GM21367 (cell line): ENCODE results near the gene HNF4A.

Experiments
- ATAC-seq: cut with Tn5 transposase; IDR thresholded peaks from one replicate; pipeline ENCODE4 v1.9.1; 2021; ENCODE audit not compliant: unreplicated experiment

Gene HNF4A

DNA sequence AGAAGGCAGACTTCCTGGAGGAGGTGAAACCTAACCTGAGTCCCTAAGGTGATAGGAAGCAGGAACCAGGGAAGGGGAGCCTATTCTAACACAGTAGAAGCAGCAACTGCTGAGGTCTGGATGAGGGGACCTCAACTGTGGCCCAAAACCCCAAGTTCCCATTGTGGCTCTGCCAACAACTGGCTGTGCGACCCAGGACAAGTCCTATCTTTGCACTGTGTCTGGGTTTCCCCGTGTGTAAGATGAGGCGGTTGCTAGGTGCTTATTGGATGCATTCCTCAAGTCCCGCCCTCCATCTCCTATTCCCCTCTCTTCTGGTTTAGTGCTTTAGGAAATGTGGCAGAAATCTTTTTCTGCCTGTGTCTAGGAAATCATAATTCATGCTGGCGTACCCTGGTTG lies 68.0 kb downstream of the HNF4A start:
- ATAC-seq: no peak

DNA sequence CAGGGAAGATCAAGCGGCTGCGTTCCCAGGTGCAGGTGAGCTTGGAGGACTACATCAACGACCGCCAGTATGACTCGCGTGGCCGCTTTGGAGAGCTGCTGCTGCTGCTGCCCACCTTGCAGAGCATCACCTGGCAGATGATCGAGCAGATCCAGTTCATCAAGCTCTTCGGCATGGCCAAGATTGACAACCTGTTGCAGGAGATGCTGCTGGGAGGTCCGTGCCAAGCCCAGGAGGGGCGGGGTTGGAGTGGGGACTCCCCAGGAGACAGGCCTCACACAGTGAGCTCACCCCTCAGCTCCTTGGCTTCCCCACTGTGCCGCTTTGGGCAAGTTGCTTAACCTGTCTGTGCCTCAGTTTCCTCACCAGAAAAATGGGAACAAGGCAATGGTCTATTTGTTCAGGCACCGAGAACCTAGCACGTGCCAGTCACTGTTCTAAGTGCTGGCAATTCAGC lies 68.6 kb downstream of the HNF4A start:
- ATAC-seq: no peak

DNA sequence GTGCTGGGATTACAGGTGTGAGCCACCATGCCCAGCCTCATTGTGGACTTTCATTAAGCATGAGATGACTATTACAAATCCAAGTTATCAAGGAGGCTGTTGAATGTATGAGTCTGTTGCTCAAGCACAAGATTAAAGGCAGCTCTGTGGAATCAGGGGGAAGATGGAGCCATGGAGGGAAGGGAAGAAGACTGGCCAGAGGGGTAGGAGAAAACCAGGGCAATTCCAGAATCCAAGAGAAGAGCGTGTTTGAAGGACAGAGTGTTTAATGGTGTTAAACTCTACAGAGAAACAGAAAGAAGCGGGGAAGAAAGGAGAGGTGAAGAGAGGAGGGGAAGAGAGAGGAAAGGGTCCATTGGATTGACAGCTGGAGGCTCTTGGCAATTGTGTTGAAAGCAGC lies 70.4 kb downstream of the HNF4A start:
- ATAC-seq: no peak

DNA sequence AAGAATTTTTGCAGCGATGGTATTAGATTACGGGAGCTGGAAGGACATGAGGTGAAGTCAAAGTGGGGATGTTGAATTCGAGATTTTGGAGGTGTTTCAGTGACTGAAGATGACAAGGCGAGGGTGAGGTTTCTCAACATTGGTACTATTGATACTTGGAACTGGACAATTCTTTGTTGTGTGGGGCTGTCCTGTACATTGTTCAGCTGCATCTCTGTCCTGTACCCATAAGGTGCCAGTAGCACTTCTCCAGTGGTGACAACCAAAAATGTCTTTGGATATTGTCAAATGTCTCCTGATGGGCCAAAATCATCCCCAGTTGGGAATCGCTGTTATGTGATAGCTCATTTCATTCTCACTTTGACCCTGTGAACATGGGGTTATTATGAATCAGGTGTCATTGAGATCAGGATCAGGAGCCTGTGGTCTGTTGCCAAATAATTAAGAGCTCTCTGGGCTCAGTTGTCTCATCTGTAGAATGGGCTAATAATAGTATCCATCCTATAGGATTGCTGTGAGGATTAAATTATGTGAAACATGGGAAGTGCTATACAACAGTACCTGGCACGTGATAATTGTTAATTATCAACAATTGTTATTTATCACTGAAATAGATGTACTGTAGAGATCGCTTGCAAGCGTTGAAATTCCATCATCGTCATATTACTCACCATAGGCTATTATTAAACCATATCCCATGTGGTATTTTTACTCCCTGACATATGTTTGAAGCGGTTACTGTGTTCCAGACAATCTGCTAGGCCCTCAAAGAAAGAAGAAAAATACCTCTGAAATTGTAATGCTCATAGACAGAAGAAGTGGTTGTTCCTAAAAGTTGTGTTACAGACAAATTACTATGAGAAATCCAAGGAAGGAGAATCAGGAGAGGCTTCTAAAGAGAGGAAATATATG lies 71.6 kb downstream of the HNF4A start:
- no peak for ATAC-seq

DNA sequence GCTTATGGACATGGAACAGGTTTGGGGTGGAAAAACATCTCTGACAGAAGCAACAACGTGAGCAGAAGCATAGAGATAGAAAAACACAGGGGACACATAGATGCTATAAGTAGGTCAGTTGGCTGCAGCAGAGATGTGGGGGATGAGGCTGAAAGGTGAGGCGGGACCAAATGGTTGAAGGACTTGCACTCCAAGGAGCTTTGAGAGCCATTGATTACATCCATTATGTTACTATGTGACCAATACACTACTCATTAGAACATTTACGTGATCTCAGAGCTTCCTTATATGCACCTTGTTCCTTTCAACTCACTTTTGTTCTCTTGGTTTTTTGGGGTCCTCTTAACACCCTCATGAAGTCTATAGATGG lies 72.3 kb downstream of the HNF4A start:
- no peak for ATAC-seq

DNA sequence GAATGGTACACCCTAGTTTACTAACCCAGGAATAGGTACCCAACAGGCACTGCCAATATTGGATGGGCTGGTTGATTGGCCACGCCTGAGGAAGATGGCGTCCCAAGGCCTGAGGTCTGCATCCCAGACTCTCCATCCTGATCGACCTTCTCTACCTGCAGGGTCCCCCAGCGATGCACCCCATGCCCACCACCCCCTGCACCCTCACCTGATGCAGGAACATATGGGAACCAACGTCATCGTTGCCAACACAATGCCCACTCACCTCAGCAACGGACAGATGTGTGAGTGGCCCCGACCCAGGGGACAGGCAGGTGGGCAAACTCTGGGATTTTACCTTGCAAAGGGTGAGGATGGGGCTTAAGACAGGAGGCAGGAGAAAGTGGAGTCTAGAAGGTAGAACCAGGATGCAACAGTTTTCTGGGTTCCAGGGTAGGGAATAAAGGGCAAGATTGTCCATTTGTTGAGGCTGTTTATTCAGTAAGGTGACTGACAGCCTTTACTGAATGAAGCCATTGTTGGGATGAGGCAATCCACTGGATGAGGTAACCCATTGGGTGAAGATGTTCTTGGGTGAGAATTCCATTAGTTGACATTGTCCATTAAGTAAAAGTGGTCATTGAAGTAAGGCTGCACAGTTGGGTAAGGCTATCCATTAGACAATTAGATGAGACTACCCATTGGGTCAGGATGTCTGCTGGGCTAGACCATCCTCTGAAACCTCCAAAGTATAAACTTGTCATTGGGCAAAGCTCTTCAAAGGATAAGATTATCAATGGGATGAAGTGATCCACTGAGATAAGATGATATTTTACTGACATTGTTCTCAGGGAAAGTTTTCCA lies 72.9 kb downstream of the HNF4A start:
- ATAC-seq: no peak

DNA sequence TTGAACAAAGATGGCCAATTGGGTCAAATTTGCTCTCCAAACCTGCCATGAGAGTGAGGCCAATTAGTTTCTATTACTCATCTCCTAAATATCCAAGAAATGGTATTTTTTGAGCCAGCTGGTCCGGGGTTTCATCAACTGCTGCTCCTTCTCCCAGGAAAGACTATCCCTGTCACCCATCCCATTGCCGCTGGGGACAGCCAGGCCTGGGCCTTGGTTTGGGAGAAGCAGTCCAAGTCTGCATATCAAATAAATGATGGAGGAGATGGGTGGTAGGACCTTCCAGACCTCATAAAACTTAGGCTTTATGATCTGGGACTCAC lies 73.5 kb downstream of the HNF4A start:
- no peak for ATAC-seq

DNA sequence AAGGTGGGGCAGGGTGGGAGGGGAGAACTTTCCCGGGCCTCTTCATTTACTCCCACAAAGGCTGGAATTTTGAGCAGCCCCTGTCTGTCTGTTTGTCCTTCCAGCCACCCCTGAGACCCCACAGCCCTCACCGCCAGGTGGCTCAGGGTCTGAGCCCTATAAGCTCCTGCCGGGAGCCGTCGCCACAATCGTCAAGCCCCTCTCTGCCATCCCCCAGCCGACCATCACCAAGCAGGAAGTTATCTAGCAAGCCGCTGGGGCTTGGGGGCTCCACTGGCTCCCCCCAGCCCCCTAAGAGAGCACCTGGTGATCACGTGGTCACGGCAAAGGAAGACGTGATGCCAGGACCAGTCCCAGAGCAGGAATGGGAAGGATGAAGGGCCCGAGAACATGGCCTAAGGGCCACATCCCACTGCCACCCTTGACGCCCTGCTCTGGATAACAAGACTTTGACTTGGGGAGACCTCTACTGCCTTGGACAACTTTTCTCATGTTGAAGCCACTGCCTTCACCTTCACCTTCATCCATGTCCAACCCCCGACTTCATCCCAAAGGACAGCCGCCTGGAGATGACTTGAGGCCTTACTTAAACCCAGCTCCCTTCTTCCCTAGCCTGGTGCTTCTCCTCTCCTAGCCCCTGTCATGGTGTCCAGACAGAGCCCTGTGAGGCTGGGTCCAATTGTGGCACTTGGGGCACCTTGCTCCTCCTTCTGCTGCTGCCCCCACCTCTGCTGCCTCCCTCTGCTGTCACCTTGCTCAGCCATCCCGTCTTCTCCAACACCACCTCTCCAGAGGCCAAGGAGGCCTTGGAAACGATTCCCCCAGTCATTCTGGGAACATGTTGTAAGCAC lies 74.1 kb downstream of the HNF4A start:
- ATAC-seq: no peak

DNA sequence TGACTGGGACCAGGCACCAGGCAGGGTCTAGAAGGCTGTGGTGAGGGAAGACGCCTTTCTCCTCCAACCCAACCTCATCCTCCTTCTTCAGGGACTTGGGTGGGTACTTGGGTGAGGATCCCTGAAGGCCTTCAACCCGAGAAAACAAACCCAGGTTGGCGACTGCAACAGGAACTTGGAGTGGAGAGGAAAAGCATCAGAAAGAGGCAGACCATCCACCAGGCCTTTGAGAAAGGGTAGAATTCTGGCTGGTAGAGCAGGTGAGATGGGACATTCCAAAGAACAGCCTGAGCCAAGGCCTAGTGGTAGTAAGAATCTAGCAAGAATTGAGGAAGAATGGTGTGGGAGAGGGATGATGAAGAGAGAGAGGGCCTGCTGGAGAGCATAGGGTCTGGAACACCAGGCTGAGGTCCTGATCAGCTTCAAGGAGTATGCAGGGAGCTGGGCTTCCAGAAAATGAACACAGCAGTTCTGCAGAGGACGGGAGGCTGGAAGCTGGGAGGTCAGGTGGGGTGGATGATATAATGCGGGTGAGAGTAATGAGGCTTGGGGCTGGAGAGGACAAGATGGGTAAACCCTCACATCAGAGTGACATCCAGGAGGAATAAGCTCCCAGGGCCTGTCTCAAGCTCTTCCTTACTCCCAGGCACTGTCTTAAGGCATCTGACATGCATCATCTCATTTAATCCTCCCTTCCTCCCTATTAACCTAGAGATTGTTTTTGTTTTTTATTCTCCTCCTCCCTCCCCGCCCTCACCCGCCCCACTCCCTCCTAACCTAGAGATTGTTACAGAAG lies 75.0 kb downstream of the HNF4A start:
- ATAC-seq: no peak

DNA sequence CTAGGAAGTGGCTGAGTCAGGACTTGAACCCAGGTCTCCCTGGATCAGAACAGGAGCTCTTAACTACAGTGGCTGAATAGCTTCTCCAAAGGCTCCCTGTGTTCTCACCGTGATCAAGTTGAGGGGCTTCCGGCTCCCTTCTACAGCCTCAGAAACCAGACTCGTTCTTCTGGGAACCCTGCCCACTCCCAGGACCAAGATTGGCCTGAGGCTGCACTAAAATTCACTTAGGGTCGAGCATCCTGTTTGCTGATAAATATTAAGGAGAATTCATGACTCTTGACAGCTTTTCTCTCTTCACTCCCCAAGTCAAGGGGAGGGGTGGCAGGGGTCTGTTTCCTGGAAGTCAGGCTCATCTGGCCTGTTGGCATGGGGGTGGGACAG lies 75.6 kb downstream of the HNF4A start:
- no peak for ATAC-seq

DNA sequence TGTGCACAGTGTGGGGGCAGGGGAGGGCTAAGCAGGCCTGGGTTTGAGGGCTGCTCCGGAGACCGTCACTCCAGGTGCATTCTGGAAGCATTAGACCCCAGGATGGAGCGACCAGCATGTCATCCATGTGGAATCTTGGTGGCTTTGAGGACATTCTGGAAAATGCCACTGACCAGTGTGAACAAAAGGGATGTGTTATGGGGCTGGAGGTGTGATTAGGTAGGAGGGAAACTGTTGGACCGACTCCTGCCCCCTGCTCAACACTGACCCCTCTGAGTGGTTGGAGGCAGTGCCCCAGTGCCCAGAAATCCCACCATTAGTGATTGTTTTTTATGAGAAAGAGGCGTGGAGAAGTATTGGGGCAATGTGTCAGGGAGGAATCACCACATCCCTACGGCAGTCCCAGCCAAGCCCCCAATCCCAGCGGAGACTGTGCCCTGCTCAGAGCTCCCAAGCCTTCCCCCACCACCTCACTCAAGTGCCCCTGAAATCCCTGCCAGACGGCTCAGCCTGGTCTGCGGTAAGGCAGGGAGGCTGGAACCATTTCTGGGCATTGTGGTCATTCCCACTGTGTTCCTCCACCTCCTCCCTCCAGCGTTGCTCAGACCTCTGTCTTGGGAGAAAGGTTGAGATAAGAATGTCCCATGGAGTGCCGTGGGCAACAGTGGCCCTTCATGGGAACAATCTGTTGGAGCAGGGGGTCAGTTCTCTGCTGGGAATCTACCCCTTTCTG lies 76.2 kb downstream of the HNF4A start:
- no peak for ATAC-seq

DNA sequence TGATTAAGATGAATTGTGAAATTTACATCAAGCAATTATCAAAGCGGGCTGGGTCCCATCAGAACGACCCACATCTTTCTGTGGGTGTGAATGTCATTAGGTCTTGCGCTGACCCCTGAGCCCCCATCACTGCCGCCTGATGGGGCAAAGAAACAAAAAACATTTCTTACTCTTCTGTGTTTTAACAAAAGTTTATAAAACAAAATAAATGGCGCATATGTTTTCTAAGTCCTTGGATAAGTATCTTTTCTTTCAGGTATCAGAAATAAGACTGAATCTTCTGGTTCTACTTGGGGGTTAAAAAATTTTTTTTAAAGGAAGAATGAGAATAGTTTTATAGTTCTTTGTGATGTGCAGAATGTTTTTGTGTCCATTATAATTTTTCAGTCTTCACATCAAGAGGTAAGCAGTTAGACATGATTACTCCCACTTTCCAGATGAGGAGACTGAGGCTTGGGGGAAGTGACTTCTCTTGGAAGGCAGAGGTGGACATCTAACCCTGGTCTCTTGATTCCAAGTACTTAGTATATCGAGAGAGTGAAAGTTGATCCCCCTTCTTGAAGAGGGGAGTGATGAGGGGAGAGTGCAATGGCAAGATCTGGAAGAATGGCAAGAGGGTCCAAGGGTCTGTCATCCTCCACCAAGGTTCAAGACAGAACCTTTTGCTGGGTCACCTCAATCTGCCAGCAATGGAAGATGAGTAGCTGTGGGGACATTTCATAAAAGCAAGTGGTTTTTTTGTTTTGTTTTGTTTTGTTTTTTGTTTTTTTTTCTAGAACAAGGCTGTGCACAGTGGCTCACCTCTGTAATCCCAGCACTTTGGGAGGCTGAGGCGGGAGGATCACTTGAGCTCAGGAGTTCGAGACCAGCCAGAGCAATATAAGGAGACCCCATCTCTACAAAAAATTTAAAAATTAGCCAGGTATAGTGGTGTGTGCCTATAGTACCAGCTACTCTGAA lies 77.4 kb downstream of the HNF4A start:
- no peak for ATAC-seq

DNA sequence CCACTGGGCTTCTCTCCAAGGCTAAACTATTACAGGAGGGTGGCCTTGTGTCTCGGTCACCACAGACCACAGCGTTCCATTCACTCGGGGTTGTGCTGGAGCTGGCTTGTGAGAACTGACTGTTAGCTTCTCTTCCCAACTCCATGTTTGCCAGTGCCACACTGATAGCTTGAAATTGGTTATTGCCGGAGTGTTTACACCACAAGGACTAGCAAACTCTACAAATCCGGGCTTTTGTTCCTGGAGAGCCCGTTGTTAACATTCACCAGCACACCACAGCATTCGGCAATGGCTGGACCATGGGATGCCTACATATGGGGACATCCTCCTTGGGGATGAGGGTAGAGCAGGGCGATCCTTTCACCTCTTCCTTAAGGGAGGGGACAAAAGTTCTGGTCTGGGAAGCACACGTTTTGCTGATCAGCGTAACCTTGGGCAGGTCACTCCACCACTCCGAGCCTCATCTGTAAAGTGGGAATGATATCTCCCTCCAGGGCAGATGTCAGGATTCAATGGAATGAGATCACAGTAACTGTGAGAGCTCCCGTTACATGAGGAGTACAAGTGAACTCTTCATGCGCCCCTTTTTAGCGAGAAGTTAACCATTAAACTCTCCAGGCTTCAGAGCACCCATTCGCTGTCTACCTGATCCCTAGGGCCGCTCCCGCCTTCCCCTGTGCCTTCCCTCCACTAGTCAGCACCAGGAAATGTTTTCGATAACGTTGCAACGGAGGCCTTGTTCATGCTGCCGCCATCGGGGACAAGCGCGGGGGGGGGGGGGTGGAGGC lies 78.4 kb downstream of the HNF4A start:
- no peak for ATAC-seq

DNA sequence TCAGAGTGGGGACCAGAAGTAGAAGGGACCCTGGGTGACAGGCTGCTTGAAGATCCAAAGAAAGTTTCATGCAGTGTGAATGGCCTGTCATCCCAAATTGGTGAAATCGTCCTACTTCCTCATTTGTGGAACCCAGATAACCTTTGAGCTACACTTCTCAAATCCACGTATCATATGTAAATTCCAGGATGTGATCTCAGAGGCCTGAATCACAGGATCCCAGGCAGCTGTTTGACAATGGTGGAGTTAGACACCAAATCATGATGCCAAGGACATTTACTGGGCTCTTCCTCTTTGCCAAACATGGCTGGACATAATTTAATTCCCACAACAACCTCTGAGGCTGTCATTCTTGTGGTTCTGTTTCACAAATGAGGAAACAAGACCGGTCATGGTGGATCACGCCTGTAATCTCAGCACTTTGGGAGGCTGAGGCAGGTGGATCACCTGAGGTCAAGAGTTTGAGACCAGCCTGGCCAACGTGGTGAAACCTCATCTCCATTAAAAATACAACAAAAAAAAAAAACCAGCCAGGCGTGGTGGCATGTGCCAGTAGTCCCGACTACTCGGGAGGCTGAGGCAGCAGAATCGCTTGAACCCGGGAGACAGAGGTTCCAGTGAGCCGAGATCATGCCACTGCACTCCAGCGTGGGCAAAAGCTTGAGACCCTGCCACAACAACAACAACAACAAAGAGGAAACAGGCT lies 80.3 kb downstream of the HNF4A start:
- no peak for ATAC-seq

DNA sequence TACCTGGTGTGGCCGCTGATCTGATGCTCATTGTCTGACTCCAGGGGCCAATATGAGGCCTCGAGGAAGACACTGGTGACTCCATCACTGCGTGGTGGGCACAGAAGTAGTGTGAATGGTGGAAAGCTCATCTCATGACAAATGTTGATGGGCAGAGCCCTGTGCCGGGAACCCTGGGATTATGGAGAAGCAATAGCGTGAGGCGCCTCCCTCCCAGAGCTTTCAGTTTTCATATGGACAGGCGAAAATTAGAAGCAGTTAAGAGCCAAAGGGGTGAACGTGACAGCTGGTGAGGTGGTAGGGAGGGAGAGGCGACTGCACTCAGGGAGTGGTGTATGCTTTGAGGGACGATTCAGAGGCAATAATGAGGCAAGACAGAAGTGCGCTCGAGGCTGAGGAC lies 80.9 kb downstream of the HNF4A start:
- ATAC-seq: no peak

DNA sequence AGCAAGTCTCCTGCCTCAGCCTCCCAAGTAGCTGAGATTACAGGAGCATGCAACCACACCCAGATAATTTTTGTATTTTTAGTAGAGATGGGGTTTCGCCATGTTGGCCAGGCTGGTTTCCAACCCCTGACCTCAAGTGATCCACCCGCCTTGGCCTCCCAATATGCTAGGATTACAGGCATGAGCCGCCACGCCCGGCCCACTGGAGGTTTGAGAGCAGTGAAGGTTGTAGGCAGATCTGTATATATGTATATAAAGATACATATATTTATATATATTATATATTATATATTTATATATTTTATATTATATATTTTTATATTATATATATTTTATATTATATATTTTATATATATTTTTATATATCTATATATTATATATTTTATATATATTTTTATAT lies 82.0 kb downstream of the HNF4A start:
- ATAC-seq: no peak

DNA sequence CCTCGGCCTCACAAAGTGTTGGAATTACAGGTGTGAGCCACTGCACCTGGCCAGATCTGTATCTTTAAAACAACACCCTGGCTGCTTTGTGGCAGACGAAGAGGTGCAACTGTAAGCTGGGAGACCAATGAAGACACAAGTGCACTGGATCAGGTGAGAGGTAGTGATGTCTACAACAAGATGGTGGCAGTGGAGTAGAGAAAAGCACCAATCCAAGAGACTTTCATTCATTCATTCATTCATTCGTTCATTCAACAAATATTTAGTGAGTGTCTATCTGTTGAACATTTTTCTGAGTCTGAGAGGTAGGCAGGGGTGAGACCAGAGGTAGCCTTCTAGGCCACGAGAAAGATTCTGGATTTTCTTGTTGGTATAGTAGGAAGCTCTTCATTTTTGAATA lies 83.3 kb downstream of the HNF4A start:
- no peak for ATAC-seq
